HL-60/S4 (cell line): ENCODE measurements around the gene NUDT1.
"Not testable (repeated sequence)": the region's sequence is repeated elsewhere in the genome, so short reads cannot be mapped to it uniquely, and the experiment has no call there.

Source experiments
- in situ Hi-C: fragments of 300-500 bp; cut with MboI; formaldehyde crosslinking; loops from 2 replicates; pipeline ENCODE4 v1.14.3; 2022; ENCODE audit warnings: low sequenced_read_pairs

The NUDT1 gene

DNA sequence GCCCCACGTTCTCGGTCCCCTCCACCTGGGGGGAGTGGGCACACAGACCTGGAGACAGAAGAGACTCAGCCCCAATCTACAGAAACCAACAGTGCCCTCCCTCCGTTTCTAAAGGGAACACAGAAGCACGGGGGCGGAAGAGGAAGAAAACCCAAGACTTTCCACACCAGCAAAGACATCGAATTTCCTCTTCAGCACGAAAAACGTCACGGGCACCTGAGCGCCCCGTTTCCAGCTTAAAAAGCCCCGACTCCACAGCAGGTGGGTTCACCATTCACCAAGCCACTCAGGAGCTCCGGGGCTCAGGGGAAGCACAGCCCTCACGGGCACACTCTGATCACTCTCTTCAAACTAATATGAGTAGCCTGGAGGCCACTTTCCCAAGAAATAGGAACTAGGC is 19.6 kb downstream of the NUDT1 start:
- in situ Hi-C loops, result no loop called here

DNA sequence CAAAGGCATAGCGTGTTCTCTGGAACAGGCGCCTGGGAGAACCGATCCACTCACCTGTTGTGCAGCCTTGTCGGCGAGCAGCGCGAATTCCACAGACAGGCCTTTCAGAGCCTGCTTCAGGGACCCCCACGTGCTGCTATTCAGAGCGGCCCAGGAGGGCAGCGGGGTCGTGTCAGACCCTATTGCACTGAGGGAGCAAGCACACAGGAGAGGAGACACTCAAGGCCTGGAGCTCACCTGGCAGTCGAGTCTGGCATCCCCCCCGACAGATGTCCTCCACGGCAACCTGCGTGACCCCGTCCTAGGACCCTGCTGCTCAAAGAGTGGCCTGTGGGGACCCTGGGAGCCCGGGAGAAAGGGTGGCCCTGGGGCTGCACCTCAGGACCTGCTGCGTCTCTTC is 21.1 kb downstream of the NUDT1 start:
- in situ Hi-C loops, result no loop called here

DNA sequence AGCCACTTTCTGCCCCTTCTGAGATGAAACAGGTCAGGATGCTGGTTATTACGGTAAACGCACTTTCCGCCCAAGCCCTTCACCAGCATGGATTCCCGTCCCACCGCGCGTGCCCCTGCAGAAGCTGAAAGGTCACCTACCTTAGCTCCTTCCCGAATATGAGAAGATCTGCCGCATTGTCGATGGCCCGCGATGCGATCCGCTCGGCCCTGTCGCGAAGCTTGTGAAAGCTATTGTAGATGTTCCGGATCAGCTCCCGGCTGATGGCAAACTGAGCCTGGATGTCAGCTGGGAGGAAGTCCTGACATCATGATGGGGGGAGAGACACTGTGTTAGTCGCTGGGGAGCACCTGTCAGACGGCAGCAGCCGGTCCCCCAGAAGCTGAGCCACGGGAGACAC is 22.1 kb downstream of the NUDT1 start:
- in situ Hi-C loops, result no loop called here

DNA sequence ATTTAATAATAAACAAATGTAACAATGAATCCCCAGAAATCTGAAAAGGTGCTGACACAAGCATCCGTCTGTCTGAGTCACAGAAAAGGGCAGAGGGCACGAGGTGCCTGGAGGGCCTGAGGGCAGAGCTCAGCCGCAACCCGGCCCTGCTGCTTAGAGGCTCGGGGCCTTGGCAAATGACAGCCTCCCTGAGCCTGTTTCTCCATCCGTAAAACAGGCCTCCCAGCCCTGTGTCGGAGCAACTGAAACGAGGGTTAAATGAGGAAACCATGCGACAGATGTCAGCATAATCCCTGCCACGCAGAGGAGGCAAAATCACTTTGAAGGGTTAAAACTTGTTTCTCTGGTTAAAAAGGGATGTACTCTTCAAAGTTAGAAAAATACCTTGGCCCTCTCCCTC is 24.9 kb downstream of the NUDT1 start:
- in situ Hi-C loops, result no loop called here

DNA sequence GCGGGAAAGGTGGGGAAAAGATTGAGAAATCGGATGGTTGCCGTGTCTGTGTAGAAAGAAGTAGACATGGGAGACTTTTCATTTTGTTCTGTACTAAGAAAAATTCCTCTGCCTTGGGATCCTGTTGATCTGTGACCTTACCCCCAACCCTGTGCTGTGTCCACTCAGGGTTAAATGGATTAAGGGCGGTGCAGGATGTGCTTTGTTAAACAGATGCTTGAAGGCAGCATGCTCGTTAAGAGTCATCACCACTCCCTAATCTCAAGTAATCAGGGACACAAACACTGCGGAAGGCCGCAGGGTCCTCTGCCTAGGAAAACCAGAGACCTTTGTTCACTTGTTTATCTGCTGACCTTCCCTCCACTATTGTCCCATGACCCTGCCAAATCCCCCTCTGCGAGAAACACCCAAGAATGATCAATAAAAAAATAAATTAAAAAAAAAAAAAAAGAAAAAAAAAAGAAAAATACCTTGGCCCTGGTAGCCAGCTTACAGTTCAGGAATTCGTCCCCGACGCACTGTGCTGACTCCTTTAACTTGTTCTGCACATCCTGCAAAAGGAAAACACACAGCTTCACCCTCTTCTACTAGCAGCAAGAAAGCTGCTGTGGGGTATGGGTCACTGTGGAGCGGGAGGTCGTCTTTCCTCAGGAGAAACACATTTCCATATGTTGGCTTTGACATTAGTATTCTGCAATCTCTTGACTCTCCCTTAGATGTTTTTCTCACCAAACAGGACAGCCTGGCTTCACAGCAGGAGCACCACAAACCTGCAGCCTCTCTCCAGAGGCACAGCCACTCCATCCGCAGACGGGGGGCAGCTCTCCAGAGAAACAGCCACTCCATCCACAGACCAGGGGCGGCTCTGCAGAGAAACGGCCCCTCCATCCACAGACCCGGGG is 27.3 kb downstream of the NUDT1 start:
- in situ Hi-C loops, result not testable (repeated sequence)

DNA sequence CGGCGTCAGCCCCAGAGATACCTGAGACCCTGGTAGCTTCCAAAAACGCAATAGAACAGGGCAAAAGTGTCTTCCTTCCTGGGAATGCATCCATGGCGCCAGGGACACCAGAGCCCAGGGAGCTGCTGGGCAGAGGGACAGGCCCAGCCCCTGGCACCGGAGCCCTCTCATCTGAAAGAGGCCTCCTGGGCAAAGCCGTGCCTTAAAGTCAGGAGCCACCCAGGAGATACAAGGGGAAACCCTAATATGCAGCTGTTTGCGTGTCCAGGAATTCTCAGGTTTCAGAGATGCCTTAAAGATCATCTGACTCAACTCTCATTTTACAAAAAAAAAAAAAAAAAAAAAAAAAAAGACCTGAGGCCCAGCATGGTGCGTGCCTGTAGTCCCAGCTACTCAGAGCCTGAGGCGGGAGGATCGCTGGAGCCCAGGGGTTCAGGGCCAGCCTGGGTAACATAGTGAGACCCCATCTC is 28.0 kb downstream of the NUDT1 start:
- in situ Hi-C loops, result no loop called here

DNA sequence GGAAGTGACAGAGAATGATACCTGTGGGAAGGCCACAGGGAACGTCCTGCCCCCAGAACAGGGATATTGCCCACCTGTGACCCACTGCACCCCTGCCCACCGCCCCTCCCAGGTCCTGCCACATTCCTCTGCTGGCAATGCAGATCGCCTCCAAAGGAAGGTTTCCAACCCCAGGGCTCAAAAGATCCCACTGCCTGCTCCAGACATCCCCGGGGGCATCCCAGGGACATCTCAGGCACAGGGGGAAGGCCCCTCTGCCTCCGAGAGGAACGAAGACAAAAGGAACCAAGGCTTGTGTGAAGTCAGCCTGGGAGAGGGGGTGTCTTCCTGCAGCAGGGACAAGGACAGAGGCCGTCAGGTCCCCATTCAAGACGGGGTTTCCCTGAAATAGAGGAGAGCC is 28.5 kb downstream of the NUDT1 start:
- in situ Hi-C loops, result no loop called here

DNA sequence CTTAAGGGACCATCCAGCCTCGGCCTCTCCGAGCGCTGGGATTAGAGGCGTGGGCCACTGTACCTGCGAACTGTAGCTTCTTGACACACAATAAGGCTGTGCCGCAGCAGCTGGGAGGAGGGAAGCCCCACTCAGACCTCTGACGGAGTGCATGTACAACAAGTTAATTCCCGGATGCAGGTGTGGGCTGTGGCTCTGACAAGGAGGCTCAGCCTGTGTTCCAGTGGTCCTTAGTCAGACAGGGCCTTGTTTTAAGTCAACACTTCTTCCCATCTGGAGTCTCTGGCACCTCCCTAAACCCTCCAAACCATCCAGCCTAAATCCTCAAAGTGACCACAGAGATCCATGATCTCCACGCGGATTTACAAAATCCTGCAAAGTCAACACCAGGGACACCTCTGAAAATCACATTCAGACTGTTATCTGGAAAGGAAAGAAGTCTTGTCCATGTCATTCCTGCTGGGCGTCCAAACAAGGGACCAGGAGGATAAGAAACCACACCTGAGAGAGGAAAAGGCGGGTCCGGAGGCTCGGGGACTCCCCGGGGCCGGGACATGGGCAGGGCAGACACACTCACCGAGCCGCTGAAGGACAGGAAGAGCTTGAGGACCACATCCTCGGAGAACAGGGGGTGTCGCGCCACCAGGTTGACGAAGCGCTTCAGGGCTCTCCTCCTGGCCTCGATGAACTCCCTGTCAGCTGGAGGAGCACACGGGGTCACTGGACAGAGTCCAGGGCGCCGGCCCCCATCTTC is 29.4 kb downstream of the NUDT1 start:
- in situ Hi-C loops, result no loop called here

DNA sequence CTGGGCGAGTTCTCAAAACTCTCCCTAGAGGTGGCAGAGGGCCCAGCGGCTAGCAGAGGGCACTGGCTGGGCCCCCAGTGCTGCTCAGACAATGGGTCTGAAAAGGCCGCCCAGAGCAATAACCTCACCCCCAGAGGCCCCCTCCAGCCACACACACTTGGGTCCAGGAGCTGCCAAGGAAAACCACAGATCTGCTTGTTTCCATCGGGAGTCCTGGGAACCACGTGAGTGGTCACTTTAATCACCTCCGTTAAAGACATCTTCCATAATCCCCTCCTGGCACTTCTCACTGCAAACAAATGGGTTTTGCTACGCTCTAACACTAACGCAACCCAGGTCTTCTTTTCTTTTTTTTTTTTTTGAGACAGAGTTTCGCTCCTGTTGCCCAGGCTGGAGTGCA is 30.0 kb downstream of the NUDT1 start:
- in situ Hi-C loops, result no loop called here

DNA sequence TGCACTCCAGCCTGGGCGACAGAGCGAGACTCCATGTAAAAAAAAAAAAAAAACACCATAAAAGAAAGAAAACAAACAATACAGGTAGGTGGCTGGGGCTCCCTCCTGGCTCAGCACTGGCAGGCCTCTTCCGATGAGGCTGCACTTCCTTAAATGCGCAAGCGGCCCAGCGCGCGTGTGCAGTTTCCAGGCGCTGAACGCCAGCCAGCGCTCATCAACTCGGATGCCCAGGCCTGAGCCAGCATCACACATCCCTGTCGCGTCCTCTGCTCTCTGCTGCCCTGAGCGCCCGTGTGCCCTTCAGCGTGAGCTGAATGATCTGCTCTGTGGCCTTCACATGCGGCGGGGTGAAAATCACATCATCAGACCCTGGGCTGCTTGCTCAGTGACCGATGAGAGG is 31.8 kb downstream of the NUDT1 start:
- in situ Hi-C loops, result no loop called here

DNA sequence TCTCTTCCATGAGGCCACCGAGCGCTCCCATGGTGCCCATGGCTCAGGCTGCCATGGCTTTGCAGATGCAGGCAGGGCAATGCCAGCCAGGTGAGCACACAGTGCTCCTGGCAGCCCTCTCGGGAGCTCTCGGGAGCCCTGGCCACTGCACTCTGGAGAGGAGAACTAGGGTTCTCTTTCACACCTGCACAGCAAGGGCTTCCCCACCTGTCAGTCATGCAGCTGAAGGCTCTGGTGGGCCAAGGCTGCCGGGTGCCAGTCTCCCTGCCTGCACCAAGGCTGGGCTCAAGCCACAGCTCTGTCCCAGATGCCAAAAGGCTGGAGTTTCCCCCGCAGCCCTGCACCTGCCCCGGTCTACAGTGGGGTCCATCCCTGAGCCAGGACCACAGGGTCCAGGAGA is 32.6 kb downstream of the NUDT1 start:
- in situ Hi-C loops, result no loop called here

DNA sequence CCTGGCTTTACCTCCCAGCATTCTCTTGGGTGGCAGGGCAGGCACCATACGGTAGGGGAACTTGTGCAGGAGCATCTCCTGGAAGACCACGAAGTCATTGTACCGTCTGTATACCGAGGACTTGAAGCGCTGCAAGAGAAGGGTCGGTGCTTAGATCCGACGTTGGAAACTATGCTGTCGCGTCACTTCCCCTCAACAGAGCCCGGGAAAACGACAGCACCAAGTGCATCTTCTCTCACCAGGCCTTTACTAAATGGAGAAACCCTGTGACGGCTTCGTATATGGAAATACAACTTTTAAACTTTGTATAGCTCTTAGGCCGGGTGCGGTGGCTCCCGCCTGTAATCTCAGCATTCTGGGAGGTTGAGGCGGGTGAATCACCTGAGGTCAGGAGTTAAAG is 33.1 kb downstream of the NUDT1 start:
- in situ Hi-C loops, result no loop called here

DNA sequence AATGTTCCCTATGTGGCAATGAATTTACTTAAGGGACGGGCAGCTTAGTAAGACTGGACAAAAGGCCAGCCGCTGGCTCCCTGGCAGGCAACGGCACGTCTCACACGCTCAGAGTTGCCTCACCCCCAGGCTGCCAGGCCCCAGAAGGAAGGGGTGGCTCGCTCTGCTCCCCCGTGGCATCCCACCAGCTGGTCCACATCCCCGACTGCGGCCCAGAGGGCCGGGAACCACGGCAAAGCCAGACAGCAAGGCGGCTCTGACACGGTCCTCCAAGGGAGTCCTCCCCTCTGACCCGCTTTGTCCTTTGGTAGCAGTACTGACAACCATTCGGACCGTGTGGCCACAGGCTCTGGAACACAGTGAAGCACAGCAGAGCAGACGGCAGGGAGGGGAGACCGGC is 34.1 kb downstream of the NUDT1 start:
- in situ Hi-C loops, result no loop called here

DNA sequence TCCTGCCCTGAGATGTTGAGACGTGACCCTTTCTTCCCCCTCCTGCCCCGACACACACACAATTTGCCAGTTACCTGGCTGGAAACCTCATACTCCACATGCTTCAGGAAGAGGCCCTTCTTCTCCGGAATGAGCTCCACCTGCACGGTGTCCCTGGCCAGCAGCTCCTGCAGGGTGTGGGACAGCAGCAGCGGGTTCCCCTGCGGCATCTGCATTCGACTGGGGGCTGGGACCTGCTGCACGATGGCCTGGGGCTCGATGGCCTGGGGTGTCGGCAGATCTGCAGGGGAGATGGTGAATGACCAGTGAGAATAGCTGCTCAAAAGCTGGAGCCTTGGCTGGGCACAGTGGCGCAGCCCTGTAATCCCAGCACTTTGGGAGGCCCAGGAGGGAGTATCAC is 36.0 kb downstream of the NUDT1 start:
- in situ Hi-C loops, result no loop called here

DNA sequence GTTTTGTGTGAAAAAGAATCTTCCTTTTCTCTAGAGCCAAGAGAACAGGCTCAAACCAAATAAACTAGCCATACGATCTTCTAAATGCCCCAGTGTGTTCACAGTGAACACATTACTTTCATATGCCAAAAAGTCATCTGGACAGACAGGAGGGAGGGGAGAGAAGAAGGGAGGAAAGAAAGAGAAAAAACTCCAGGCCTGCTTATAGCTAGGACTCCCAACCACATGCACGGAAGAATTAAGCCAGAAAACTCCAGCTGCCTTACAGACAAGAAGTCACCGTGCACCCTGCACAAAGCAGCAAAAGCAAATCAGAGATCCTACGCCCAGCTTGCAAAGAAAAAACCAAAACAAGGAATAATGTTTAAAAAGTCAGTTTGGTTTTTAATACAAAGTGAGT is 37.9 kb downstream of the NUDT1 start:
- in situ Hi-C loops, result no loop called here

DNA sequence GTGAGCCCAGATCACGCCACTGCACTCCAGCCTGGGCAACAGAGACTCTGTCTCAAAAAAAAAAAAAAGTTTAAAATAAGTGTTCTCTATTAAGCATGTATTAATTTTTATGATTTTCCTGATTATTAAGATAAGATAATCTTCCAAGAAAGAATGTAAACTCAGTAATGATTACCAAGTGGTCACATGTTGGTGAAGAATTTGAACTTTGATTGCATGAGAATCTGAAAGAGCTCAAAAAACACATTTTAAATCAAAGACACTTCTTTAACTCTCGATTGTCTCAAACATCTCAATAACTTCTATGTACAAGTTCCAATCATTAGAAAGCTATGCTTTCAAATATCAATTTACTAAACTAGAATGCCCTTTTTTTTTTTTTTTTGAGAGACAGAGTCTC is 38.4 kb downstream of the NUDT1 start:
- in situ Hi-C loops, result no loop called here

DNA sequence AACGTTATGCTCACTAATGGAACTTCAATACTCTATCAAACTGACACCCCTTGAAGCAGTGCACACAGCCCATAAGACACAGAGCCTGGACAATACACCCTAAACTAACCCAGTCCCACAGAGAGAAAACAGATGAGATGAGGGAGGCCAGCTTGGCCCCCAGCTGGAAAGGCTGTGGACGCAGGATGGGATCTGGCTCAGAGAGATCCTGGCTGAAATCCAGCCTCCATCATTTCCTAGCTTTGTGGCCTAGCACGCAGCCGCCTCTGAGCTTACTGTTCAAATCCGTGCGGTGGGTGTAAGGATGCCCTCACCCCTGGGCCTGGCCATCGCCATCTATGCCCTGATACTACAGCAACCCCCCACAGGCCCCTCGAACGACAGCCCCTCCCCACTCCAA is 39.5 kb downstream of the NUDT1 start:
- in situ Hi-C loops, result no loop called here

DNA sequence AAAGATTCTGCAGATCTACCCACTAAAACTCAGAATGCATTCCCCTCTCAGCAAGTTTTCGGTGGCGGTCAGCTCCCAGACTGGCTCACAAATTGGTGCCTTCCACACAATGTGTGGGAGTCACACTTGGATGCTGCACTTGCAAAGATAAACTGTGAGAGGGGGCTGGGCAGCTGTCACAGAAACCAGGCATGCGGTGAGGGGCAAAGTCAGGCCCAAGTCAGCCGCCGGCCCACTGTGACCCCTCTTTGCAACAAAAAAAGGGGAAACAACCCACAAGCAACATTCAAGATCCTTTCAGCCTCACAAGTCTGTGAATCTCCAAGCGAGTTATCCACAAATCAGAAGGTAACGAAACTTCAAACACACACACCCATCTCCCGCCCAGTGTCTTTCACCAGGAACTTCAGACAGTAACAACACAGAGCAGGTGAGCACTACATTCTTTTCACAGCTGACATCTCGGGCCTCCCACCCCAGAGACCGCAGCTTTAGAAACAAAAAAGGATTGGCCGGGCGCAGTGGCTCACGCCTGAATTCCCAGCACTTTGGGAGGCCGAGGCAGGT is 40.2 kb downstream of the NUDT1 start:
- in situ Hi-C loops, result no loop called here

DNA sequence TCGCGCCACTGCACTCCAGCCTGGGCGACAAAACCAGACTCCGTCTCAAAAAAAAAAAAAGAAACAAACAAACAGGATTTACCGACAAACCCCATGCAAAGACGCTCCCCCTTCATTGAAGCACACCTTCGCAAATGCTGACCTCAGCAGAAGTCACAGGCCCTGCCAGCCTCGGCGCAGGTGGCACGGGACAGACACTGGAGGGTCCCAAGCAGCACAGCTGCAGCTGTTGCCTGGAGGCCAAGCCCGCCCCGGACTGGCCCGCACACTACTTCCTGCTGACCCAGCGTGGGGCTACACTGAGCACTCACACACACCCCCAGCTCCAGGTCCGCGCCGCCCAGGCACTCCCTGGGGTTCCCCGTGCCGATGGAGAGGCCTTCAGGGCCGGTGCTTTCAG is 41.0 kb downstream of the NUDT1 start:
- in situ Hi-C loops, result no loop called here

DNA sequence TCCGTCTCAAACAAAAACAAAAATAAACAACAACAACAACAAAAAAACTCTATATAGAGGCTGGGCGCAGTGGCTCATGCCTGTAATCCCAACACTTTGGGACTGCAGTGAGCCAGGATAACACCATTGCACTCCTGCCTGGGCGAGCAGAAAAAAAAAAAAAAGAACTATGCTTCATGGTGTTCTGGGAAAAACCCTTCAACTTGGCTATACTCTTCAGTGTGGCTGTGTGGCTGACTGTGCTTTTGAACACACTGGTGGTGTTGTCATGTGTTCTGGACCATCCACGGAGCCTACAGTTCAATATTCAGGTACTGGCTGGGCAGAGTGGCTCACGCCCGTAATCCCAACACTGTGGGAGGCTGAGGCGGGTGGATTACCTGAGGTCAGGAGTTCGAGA is 45.7 kb downstream of the NUDT1 start:
- in situ Hi-C loops, result no loop called here

DNA sequence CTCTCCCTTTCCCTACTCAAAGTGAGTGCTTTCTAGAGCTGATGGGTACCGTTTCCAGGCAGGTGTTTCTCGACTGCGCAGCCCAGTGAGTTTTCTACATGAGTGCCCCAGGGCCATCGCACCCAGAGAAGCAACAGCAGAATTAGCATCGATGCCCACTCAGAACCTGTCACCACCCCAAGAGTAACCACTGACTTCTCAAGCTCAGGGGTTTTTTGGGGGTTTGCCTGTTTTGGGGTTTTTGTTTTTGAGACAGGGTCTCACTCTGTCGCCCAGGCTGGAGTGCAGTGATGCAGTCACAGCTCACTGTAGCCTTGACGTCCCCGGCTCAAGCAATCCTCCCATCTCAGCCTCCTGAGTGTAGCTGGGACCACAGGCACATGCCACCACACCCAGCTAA is 46.5 kb downstream of the NUDT1 start:
- in situ Hi-C loops, result no loop called here

DNA sequence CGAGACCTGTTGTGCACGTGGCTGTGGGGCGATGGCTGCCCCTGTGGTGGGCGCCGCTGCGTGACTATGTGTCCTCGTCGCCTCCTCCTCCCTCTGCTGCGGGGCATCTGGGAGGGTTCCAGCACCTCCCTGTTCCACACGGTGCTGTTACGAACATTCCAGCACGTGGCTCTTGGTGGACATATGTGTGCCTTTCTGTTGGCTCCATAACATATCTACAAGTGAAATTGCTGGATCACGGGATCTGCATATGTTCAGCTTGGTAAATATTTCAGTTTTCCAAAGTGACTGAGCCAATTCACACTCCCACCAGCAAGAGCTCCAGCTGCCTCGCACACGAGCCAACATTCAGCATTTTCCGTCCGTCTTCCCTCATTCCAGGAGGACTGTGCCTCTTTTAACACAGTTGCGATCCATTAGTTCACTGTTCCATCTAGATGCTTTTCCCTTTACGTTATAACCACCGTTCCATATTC is 47.1 kb downstream of the NUDT1 start:
- in situ Hi-C loops, result no loop called here
